Fibroblast of lung (primary cell): ENCODE measurements around the gene GIMAP7. TPM values are rescaled to one million over a fixed set of nuclear protein-coding genes. Genes with fewer than 3 reads are reported as not detected.
"Not testable (repeated sequence)": the region's sequence is repeated elsewhere in the genome, so short reads cannot be mapped to it uniquely, and the experiment has no call there.

Source experiments
- DNase-seq, 2 donors: peaks; one replicate each; pipeline versions ENCODE4 v3.0.0 to v3.0.0-alpha.2; 2010; ENCODE audit warnings: low read depth in 2 of 2
- H2AFZ ChIP-seq: 2 replicates; pipeline ENCODE4 v1.5.1; 2012; ENCODE audit warnings: low read length, control low read depth, inconsistent platforms
- H3K27ac ChIP-seq: 2 replicates; pipeline ENCODE4 v1.5.1; 2011; ENCODE audit warnings: low read length, control low read depth; ENCODE audit not compliant: insufficient read depth
- H3K27me3 ChIP-seq: 2 replicates; pipeline ENCODE4 v1.5.1; 2011; ENCODE audit warnings: mild to moderate bottlenecking, low read length; ENCODE audit not compliant: control insufficient read depth, insufficient read depth
- H3K36me3 ChIP-seq: 2 replicates; pipeline ENCODE4 v1.5.1; 2011; ENCODE audit warnings: low read length; ENCODE audit not compliant: control insufficient read depth, insufficient read depth
- H3K4me1 ChIP-seq: 2 replicates; pipeline ENCODE4 v1.5.1; 2011; ENCODE audit warnings: low read length; ENCODE audit not compliant: control insufficient read depth, insufficient read depth; ENCODE audit errors: extremely low read depth
- H3K4me2 ChIP-seq: 2 replicates; pipeline ENCODE4 v1.5.1; 2011; ENCODE audit warnings: low read length, control low read depth; ENCODE audit not compliant: insufficient read depth; ENCODE audit errors: extremely low read depth
- H3K4me3 ChIP-seq, 4 experiments: fragments of 200-600 bp in 1 of 4; sonication (generic) in 1 of 4; replicated peaks in 1 of 4; 2 replicates each; pipeline ENCODE4 v1.5.1; 2011 to 2016; ENCODE audit warnings: low read length in 4 of 4, low read depth in 3 of 4, mild to moderate bottlenecking in 3 of 4, control low read depth in 2 of 4, inconsistent platforms in 1 of 4, mixed read lengths in 1 of 4; ENCODE audit not compliant: insufficient read depth in 1 of 4; ENCODE audit errors: control extremely low read depth in 1 of 4
- H3K79me2 ChIP-seq: 2 replicates; pipeline ENCODE4 v1.5.1; 2012; ENCODE audit warnings: mild to moderate bottlenecking, low read length, inconsistent platforms; ENCODE audit not compliant: control insufficient read depth, insufficient read depth
- H3K9ac ChIP-seq: 2 replicates; pipeline ENCODE4 v1.5.1; 2011; ENCODE audit warnings: mild to moderate bottlenecking, low read length, control low read depth; ENCODE audit not compliant: insufficient read depth
- H3K9me3 ChIP-seq: 2 replicates; pipeline ENCODE4 v1.5.1; 2012; ENCODE audit warnings: low read depth, low read length; ENCODE audit not compliant: control insufficient read depth, insufficient read depth
- H4K20me1 ChIP-seq: 2 replicates; pipeline ENCODE4 v1.5.1; 2011; ENCODE audit warnings: low read length; ENCODE audit not compliant: control insufficient read depth, insufficient read depth; ENCODE audit errors: extremely low read depth
- EZH2 ChIP-seq: IDR thresholded peaks from 2 replicates; pipeline ENCODE4 v1.5.1; 2012; ENCODE audit warnings: low read length, control low read depth, mild to moderate bottlenecking; ENCODE audit errors: missing control alignments
- polyA plus RNA-seq, 2 donors: library from polyadenylated mRNA; depleted of rRNA in 1 of 2; stranded (reverse) in 1 of 2; unstranded in 1 of 2; fragments of >200 nt; gene quantifications; 2 replicates each; pipeline ENCODE4 v1.2.1, GENCODE V29; 2011 to 2012; ENCODE audit warnings: missing spikeins in 1 of 2
- total RNA-seq: library from RNA; depleted of rRNA; stranded (reverse); fragments of >200 nt; gene quantifications from 2 replicates; pipeline ENCODE4 v1.2.1, GENCODE V29; 2014
- TF ChIP-seq, protein P1 (sequence below), 2 donors: IDR thresholded peaks in 1 of 2; conservative IDR thresholded peaks in 1 of 2; 1 replicate in 1 of 2; 2 replicates in 1 of 2; pipeline ENCODE4 v1.5.1; 2011 to 2012; ENCODE audit warnings: low read length in 2 of 2, control low read depth in 1 of 2, inconsistent platforms in 1 of 2, low read depth in 1 of 2, mild to moderate bottlenecking in 1 of 2

Gene GIMAP7
- total and polyA plus RNA-seq, 2 donors (not counting 1 experiment from before 2014, with no cell fraction given) = not detected

- no peak for DNase-seq
- H3K4me1 ChIP-seq = no peaks in the 10 kb centered on the region
- no peak overlapping the region for H2AFZ ChIP-seq
- H3K9ac ChIP-seq = no peak overlapping the region
- no peak overlapping the region for H3K4me2 ChIP-seq
- TF ChIP-seq, protein P1, sequence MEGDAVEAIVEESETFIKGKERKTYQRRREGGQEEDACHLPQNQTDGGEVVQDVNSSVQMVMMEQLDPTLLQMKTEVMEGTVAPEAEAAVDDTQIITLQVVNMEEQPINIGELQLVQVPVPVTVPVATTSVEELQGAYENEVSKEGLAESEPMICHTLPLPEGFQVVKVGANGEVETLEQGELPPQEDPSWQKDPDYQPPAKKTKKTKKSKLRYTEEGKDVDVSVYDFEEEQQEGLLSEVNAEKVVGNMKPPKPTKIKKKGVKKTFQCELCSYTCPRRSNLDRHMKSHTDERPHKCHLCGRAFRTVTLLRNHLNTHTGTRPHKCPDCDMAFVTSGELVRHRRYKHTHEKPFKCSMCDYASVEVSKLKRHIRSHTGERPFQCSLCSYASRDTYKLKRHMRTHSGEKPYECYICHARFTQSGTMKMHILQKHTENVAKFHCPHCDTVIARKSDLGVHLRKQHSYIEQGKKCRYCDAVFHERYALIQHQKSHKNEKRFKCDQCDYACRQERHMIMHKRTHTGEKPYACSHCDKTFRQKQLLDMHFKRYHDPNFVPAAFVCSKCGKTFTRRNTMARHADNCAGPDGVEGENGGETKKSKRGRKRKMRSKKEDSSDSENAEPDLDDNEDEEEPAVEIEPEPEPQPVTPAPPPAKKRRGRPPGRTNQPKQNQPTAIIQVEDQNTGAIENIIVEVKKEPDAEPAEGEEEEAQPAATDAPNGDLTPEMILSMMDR (conservative IDR thresholded peaks at IDR 0.05 in 1 of 2, IDR thresholded peaks at IDR 0.05 in 1 of 2; ENCODE audit: low read depth in 1 of 2, low read length in 2 of 2) = no peak
- no peak for TF ChIP-seq EZH2
- no peaks in the 10 kb centered on the region for H3K36me3 ChIP-seq
- no peaks in the 10 kb centered on the region for H3K9me3 ChIP-seq
- H3K27ac ChIP-seq = no peak overlapping the region
- H4K20me1 ChIP-seq = no peaks in the 10 kb centered on the region
- no peaks in the 10 kb centered on the region for H3K27me3 ChIP-seq
- no peaks in the 10 kb centered on the region for H3K79me2 ChIP-seq
- no peak overlapping the region for H3K4me3 ChIP-seq
Observed at GRCh38 chr7:150479023-150479716, 35.5 kb upstream of the GIMAP7 start.

GRCh38 chr7:150481186-150481920, 33.3 kb upstream of the GIMAP7 start:
- H3K27me3 ChIP-seq = no peaks in the 10 kb centered on the region
- no peak for DNase-seq
- no peaks in the 10 kb centered on the region for H3K9me3 ChIP-seq
- no peak overlapping the region for H3K9ac ChIP-seq
- TF ChIP-seq, protein P1 (conservative IDR thresholded peaks at IDR 0.05 in 1 of 2, IDR thresholded peaks at IDR 0.05 in 1 of 2; ENCODE audit: low read depth in 1 of 2, low read length in 2 of 2) = no peak
- TF ChIP-seq EZH2 = no peak
- no peaks in the 10 kb centered on the region for H4K20me1 ChIP-seq
- H3K36me3 ChIP-seq = no peaks in the 10 kb centered on the region
- H3K4me1 ChIP-seq = no peaks in the 10 kb centered on the region
- H3K4me3 ChIP-seq = no peak overlapping the region
- no peak overlapping the region for H2AFZ ChIP-seq
- H3K79me2 ChIP-seq = no peaks in the 10 kb centered on the region
- no peak overlapping the region for H3K27ac ChIP-seq
- no peak overlapping the region for H3K4me2 ChIP-seq

- H3K4me2 ChIP-seq = no peak overlapping the region
- H3K27me3 ChIP-seq = no peaks in the 10 kb centered on the region
- H3K4me3 ChIP-seq = no peak overlapping the region
- no peaks in the 10 kb centered on the region for H4K20me1 ChIP-seq
- DNase-seq = no peak
- H3K4me1 ChIP-seq = no peaks in the 10 kb centered on the region
- no peaks in the 10 kb centered on the region for H3K9me3 ChIP-seq
- H3K9ac ChIP-seq = no peak overlapping the region
- TF ChIP-seq, protein P1 (conservative IDR thresholded peaks at IDR 0.05 in 1 of 2, IDR thresholded peaks at IDR 0.05 in 1 of 2; ENCODE audit: low read depth in 1 of 2, low read length in 2 of 2) = no peak
- TF ChIP-seq EZH2 = no peak
- no peaks in the 10 kb centered on the region for H3K79me2 ChIP-seq
- H3K27ac ChIP-seq = no peak overlapping the region
- H2AFZ ChIP-seq = no peak overlapping the region
- H3K36me3 ChIP-seq = no peaks in the 10 kb centered on the region
Observed at GRCh38 chr7:150481922-150482321, 32.8 kb upstream of the GIMAP7 start.

GRCh38 chr7:150483514-150483913, 31.2 kb upstream of the GIMAP7 start:
- not testable (repeated sequence) for H3K36me3 ChIP-seq, H3K27me3 ChIP-seq, H4K20me1 ChIP-seq, DNase-seq, H3K4me1 ChIP-seq, H3K9ac ChIP-seq, H3K9me3 ChIP-seq, H3K27ac ChIP-seq, H2AFZ ChIP-seq, H3K4me3 ChIP-seq, H3K79me2 ChIP-seq, H3K4me2 ChIP-seq
